AG10803 (cell line): Measurements from ENCODE around the gene MANSC1.

Experiments used
- DNase-seq: peaks from one replicate; pipeline ENCODE4 v3.0.0; 2010; ENCODE audit warnings: low read depth
- H3K4me3 ChIP-seq: 2 replicates; pipeline ENCODE4 v1.5.1; 2011; ENCODE audit warnings: mild to moderate bottlenecking, low read length, control low read depth
- CTCF ChIP-seq: conservative IDR thresholded peaks from 2 replicates; pipeline ENCODE4 v1.5.1; 2011; ENCODE audit warnings: mild to moderate bottlenecking, low read length, control low read depth, inconsistent platforms

The MANSC1 gene

GRCh38 chr12:12334367-12335040 lies 15.5 kb downstream of the MANSC1 start:
- no peak overlapping the region for H3K4me3 ChIP-seq
- peak; percentile 78 for TF ChIP-seq CTCF
- DNase-seq = peak; percentile 44

- H3K4me3 ChIP-seq = no peak overlapping the region
- no peak for DNase-seq
- no peak for TF ChIP-seq CTCF
These were observed 16.4 kb downstream of the MANSC1 start for GRCh38 chr12:12333407-12334366.

- DNase-seq = no peak
- H3K4me3 ChIP-seq = no peak overlapping the region
- no peak for TF ChIP-seq CTCF
These were observed 18.1 kb downstream of the MANSC1 start for GRCh38 chr12:12331896-12332295.

DNA sequence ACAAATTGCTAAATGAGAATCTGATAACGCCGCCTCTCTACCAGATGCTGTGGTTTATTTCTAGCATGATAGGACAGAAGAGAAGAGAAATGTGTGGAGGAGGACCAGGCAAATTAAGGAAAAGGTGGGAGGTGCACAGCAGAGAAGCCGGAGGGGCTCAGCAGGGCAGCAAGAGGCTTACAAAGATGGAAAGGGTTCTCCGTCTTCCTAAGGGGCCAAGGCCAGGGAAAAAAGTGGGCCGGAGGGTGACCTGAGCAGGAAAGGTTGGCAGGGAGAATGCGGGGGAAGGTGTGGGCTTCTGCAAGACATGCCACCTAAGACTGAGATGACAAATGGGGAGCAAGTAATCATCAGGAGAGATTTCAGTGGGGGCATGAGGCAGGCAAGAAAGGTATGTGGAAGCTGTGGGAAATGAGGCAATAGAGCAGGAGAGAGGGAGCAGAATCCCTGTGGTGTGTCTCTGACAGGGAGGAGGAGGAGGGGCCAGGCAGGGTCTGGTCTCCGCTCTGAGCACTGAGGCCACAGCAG lies 18.7 kb downstream of the MANSC1 start:
- DNase-seq = no peak
- H3K4me3 ChIP-seq = no peak overlapping the region
- TF ChIP-seq CTCF = no peak

DNA sequence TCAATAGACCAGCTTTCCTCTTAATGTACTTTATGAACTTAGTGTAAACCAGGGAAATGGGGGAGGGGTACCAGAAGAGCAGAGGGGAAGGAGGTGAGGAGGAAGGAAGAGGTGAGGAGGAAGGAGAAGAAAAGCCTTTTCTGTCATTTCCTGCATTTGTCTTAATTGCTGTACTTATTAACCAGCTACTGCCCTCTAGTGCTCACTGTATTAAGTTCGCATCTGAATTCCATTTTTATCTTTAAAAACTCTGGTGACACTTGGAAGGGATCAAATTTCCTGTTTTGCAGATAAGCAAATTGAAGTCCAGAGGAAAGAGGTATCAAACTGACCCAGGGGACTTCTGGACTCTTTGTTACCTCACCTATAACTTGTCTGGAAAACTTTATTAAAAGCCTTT lies 22.2 kb downstream of the MANSC1 start:
- H3K4me3 ChIP-seq = no peak overlapping the region
- peak; percentile 79 for TF ChIP-seq CTCF
- peak; percentile 72 for DNase-seq

- TF ChIP-seq CTCF = no peak
These were observed 23.8 kb downstream of the MANSC1 start for GRCh38 chr12:12326262-12326661.

More at GRCh38 chr12:12326262-12326661, 23.8 kb downstream of the MANSC1 start:
- H3K4me3 ChIP-seq = no peak overlapping the region
- DNase-seq = no peak
